Left lung (tissue), 10 donors: ENCODE data around the gene PTDSS2. TPM values are rescaled to one million over a fixed set of nuclear protein-coding genes. Genes with fewer than 3 reads are reported as not detected.
"Not testable (repeated sequence)": the region's sequence is repeated elsewhere in the genome, so short reads cannot be mapped to it uniquely, and the experiment has no call there.

Experiments used
- ATAC-seq: fragments of 200-7000 bp; cut with Tn5 transposase; one replicate; pipeline ENCODE4 v1.9.1; 2020; ENCODE audit warnings: moderate library complexity
- DNase-seq, 4 donors: peaks; one replicate each; pipeline ENCODE4 v3.0.0-alpha.2; 2013 to 2020
- H3K27ac ChIP-seq, 2 donors: fragments of 200-600 bp; sonication (generic) in 1 of 2; one replicate each; pipeline versions ENCODE4 v1.5.0 to v1.8.0; 2020 to 2021
- H3K27me3 ChIP-seq, 2 donors: fragments of 200-600 bp; sonication (generic) in 1 of 2; one replicate each; pipeline versions ENCODE4 v1.5.0 to v1.8.0; 2020 to 2021
- H3K36me3 ChIP-seq, 2 donors: fragments of 200-600 bp; sonication (generic) in 1 of 2; one replicate each; pipeline versions ENCODE4 v1.5.0 to v1.8.0; 2020 to 2021
- H3K4me1 ChIP-seq, 2 donors: fragments of 200-600 bp; one replicate each; pipeline ENCODE4 v1.8.0; 2021
- H3K4me3 ChIP-seq, 2 donors: fragments of 200-600 bp; sonication (generic) in 1 of 2; one replicate each; pipeline versions ENCODE4 v1.5.0 to v1.8.0; 2020 to 2021; ENCODE audit warnings: mild to moderate bottlenecking in 1 of 2
- H3K9me3 ChIP-seq, 2 donors: fragments of 200-600 bp; sonication (generic) in 1 of 2; one replicate each; pipeline versions ENCODE4 v1.5.0 to v1.8.0; 2020 to 2021
- CTCF ChIP-seq, 2 donors: fragments of 200-600 bp; sonication (generic) in 1 of 2; IDR thresholded peaks; one replicate each; pipeline versions ENCODE4 v1.5.0 to v1.8.0; 2021; ENCODE audit warnings: antibody characterized with exemption in 2 of 2
- intact Hi-C, 2 donors: fragments of 100-400 bp; cut with DNase I; formaldehyde crosslinking; loops; one replicate each; pipeline versions ENCODE4 v1.11.2 to v1.14.2; 2022
- polyA plus RNA-seq, 6 donors: library from polyadenylated mRNA; unstranded; fragments of 120-200 nt; gene quantifications; one replicate each; pipeline ENCODE4 v1.2.1, GENCODE V29; 2013; ENCODE audit not compliant: insufficient read length in 6 of 6
- total RNA-seq, 2 donors: library from RNA; stranded (reverse); fragmentation: NEBNext Ultra II Directional; extraction: Animal tissue kit (Norgen Biotek cat#: 25700); gene quantifications; one replicate each; pipeline ENCODE4 v1.2.1, GENCODE V29; 2021
- donor health status: DM: no; HTN: yes; CAD: no.
- donor health status: DM: no; HTN: no; CAD: no.

The PTDSS2 gene
- total and polyA plus RNA-seq, 8 donors, result 21.5 to 30.3 (median 25.7) TPM

- intact Hi-C loops, result no loop called here
- Histone ChIP-seq H3K4me1 (peaks cover 9 to 26% of the 10 kb centered on the region in 2 donors), H3K4me3 (no peak overlapping the region), H3K27me3 (no peaks in the 10 kb centered on the region), H3K9me3 (no peaks in the 10 kb centered on the region), H3K27ac (peak overlapping the region; percentile 4 to 19), H3K36me3 (peaks cover 0 to 12% of the 10 kb centered on the region in 2 donors)
- DNase-seq (no peak), ATAC-seq (no peak)
- no peak for TF ChIP-seq CTCF (IDR thresholded peaks at IDR 0.05)
These were observed 18.0 kb downstream of the PTDSS2 start for GRCh38 chr11:468036-468435.

GRCh38 chr11:468493-468892 lies 18.4 kb downstream of the PTDSS2 start:
- peaks cover 9 to 26% of the 10 kb centered on the region in 2 donors for H3K4me1 ChIP-seq
- H3K27me3 ChIP-seq, result no peaks in the 10 kb centered on the region
- ATAC-seq (no peak), DNase-seq (no peak)
- H3K4me3 ChIP-seq, result no peak overlapping the region
- H3K36me3 ChIP-seq, result peaks cover 0 to 12% of the 10 kb centered on the region in 2 donors
- H3K9me3 ChIP-seq, result no peaks in the 10 kb centered on the region
- intact Hi-C loops, result no loop called here
- TF ChIP-seq CTCF (IDR thresholded peaks at IDR 0.05), result no peak
- peak overlapping the region; percentile 4 to 19 for H3K27ac ChIP-seq

DNA sequence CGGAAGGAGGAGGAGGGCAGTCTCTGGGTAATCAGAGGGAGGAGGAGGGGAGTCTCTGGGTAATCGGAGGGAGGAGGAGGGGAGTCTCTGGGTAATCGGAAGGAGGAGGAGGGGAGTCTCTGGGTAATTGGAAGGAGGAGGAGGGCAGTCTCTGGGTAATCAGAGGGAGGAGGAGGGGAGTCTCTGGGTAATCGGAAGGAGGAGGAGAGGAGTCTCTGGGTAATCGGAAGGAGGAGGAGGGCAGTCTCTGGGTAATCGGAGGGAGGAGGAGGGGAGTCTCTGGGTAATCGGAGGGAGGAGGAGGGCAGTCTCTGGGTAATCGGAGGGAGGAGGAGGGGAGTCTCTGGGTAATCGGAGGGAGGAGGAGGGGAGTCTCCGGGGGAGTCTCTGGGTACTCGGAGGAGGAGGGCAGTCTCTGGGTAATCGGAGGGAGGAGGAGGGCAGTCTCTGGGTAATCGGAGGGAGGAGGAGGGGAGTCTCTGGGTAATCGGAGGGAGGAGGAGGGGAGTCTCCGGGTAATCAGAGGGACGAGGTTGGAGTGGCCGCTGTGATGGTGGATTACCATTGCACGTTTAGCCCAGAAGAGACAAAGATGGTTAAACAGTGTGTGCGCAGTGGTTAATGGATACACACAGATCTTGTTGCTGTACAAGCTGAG lies 19.1 kb downstream of the PTDSS2 start:
- H3K27me3 ChIP-seq, ATAC-seq, H3K36me3 ChIP-seq, H3K9me3 ChIP-seq, intact Hi-C loops, DNase-seq: not testable (repeated sequence)
- peaks cover 9 to 26% of the 10 kb centered on the region in 2 donors for H3K4me1 ChIP-seq
- peak overlapping the region in 1 of 2 donors; percentile 9 for H3K4me3 ChIP-seq
- H3K27ac ChIP-seq, result peak overlapping the region; percentile 72 to 93

DNA sequence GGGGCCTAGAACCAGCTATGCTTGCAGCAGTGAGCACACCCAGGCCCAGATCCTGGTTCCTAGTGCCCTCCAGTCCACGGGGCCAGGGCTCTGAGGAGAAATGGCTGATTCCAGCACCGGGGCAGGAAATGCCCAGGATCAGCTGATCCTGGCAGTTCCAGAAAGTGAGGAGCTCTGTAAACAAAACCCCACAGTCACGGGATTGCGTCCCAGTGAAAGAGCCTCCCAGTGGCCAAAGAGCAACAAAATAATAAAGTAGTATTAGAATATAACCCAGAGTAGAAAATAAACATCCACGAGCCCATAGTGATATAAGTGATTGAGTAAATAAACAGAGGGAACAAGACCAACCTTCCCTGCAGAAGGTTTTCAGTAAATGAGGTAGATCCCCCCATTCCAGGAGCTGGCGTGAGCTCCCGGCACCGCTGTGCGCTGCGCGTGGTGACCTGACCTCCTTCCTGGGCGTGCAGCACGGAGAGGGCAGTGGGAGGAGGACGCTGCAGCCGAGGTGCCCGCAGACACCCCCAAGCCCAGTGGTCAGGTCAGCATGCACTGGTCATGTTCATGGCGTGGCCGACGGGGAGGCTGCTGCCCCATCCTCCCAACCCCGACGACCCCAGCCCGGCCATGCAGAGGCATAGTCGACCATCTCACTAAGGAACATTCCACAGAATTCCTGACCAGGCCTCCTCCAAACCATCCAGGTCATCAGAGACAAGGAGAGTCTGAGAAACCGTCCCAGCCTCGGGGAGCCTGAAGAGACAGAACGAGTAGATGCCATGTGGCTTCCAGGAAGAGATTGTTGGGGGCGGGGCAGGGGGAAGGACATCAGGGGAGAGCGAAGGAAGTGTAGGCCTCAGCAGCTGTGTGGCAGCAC lies 19.8 kb downstream of the PTDSS2 start:
- intact Hi-C loops, result no loop called here

More for the DNA sequence above, 19.8 kb downstream of the PTDSS2 start:
- peak in 1 of 2 donors; percentile 12 for TF ChIP-seq CTCF (IDR thresholded peaks at IDR 0.05)
- H3K27ac ChIP-seq, result peak overlapping the region; percentile 72 to 93
- H3K36me3 ChIP-seq, result peaks cover 0 to 2% of the 10 kb centered on the region in 2 donors
- peak overlapping the region in 1 of 2 donors; percentile 9 for H3K4me3 ChIP-seq
- no peaks in the 10 kb centered on the region for H3K27me3 ChIP-seq
- peak; percentile 90 for ATAC-seq
- peak; percentile 65 to 82 (median 80) for DNase-seq
- peaks cover 9 to 26% of the 10 kb centered on the region in 2 donors for H3K4me1 ChIP-seq
- no peaks in the 10 kb centered on the region for H3K9me3 ChIP-seq
